ENCODE results near the gene CGB2. TPM values are rescaled to one million over a fixed set of nuclear protein-coding genes. Genes with fewer than 3 reads are reported as not detected.
"Not testable (repeated sequence)": the region's sequence is repeated elsewhere in the genome, so short reads cannot be mapped to it uniquely, and the experiment has no call there.

CGB2 gene
- total RNA-seq: not detected

DNA sequence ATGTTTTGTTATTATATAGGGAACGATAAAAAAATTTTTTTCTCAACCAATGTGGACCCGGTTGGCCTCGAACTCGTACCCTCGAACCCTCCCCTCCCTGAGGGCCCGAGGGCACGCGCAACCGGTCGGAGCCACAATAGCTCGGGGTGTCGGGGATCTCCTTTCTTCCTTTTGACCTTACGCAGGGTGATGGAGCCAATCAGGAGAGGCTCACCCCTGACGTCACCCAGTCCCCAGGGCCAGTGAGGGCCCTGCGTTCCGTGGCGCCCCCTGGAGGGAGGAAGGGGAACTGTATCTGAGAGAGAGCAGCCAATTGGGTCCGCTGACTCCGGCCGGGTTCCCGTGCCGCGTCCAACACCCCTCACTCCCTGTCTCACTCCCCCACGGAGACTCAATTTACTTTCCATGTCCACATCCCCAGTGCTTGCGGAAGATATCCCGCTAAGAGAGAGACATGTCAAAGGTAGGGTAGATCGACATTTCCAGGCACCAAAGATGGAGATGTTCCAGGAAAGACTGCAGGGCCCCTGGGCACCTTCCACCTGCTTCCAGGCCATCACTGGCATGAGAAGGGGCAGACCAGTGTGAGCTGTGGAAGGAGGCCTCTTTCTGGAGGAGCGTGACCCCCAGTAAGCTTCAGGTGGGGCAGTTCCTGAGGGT lies at the start of gene CGB2:
Gene CGB2, plus strand, starts transcription at position 249 of the 660 bp plus-strand sequence. Its CDS starts 206 bp downstream, at position 455.
- H3K27me3 ChIP-seq: peaks cover 19% of the 10 kb centered on the region
- WGBS, 2 donors (ENCODE audit: low coverage in 1 of 2): 5 to 26% methylated on average over 8 to 13 of the region's 28 CpGs
- not testable (repeated sequence) for H3K4me3 ChIP-seq, ATAC-seq, H3K4me1 ChIP-seq, H3K27ac ChIP-seq, H3K9me3 ChIP-seq, H3K36me3 ChIP-seq
- TF ChIP-seq, protein P1, sequence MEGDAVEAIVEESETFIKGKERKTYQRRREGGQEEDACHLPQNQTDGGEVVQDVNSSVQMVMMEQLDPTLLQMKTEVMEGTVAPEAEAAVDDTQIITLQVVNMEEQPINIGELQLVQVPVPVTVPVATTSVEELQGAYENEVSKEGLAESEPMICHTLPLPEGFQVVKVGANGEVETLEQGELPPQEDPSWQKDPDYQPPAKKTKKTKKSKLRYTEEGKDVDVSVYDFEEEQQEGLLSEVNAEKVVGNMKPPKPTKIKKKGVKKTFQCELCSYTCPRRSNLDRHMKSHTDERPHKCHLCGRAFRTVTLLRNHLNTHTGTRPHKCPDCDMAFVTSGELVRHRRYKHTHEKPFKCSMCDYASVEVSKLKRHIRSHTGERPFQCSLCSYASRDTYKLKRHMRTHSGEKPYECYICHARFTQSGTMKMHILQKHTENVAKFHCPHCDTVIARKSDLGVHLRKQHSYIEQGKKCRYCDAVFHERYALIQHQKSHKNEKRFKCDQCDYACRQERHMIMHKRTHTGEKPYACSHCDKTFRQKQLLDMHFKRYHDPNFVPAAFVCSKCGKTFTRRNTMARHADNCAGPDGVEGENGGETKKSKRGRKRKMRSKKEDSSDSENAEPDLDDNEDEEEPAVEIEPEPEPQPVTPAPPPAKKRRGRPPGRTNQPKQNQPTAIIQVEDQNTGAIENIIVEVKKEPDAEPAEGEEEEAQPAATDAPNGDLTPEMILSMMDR (IDR thresholded peaks at IDR 0.05): peak in 2 of 4 experiments; percentile 18 to 20

DNA sequence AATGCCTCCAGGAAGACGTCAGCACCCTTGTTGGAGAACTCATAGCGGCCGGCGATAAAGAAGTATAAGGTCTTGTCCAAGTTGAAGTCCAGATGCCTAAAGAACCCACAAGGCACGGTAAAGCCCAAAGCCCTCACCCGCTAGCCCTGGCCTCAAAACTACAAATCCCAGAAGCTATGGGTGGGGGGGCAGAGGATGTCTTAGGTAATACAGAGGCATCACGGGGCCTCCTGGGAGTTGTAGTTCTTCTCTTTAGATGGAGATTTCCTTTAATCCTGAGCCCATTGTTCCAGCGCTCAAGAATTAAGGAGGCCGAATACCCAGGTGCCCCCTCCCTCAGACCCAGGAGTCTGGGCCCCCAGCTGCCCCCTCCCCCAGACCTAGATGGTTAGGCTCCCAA lies 49.4 kb upstream of the CGB2 start:
- no peak for TF ChIP-seq POLR2AphosphoS5 (IDR thresholded peaks at IDR 0.05)
- TF ChIP-seq POLR2A (IDR thresholded peaks at IDR 0.05): no peak
- TF ChIP-seq EP300 (IDR thresholded peaks at IDR 0.05): no peak
- TF ChIP-seq, protein P1 (IDR thresholded peaks at IDR 0.05): no peak
- no peaks in the 10 kb centered on the region for H3K27me3 ChIP-seq
- no peak overlapping the region for H3K27ac ChIP-seq
- 74% methylated on average over 6 of the region's 9 CpGs; no CpG with 5 or more reads in 1 of the 2 donors for WGBS, 2 donors (ENCODE audit: low coverage in 1 of 2)
- H3K4me3 ChIP-seq: no peak overlapping the region
- H3K9me3 ChIP-seq: no peaks in the 10 kb centered on the region
- ATAC-seq: no peak
- peaks cover 0 to 23% (median 4%) of the 10 kb centered on the region in 3 donors for H3K4me1 ChIP-seq
- peaks cover 0 to 84% of the 10 kb centered on the region in 2 donors for H3K36me3 ChIP-seq

DNA sequence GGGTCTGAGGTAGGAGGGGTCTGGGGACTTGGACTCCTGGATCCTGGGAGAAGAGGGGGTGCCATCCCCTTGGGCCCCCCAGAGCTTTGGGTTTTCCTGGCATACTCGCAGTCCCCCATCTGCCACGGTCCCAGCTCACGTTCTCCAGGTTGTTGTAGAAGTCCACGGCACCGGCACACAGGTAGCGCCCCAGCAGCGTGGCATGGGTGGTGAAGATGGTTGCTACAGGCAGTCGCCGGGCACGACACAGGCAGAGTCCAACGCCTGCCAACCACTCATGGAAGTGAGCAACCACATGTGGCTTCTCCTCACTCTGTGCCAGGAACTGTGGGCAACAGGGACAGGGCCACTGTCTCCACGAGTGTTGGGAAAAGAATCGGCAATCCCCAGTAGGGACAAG lies 46.0 kb upstream of the CGB2 start:
- TF ChIP-seq POLR2AphosphoS5 (IDR thresholded peaks at IDR 0.05) (no peak), POLR2A (IDR thresholded peaks at IDR 0.05) (no peak), EP300 (IDR thresholded peaks at IDR 0.05) (no peak)
- TF ChIP-seq, protein P1 (IDR thresholded peaks at IDR 0.05): no peak
- no peak for ATAC-seq

DNA sequence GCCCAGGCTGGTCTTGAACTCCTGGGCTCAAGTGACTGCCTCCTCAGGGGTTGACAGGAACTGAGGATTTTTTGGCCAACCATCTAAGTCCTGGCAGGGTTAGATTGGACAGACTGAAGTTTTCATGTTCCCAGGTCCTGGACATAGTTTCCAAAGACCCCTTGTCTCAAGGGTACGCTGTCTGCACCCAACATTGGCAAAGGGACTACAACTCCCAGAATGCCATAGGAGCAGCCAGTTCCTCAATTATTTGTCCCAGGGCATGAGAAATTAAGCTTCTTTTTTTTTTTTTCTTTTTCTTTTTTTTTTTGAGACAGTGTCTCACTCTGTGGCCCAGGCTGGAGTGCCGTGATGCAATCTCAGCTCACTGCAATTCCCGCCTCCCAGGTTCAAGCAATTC lies 45.5 kb upstream of the CGB2 start:
- WGBS, 2 donors (ENCODE audit: low coverage in 1 of 2): 100% methylated on average over 1 of the region's 3 CpGs
- ATAC-seq: no peak

More for the DNA sequence above, 46.0 kb upstream of the CGB2 start:
- H3K4me1 ChIP-seq: peaks cover 0 to 12% (median 6%) of the 10 kb centered on the region in 3 donors
- H3K27me3 ChIP-seq: no peaks in the 10 kb centered on the region
- 100% methylated on average over 4 of the region's 13 CpGs; no CpG with 5 or more reads in 1 of the 2 donors for WGBS, 2 donors (ENCODE audit: low coverage in 1 of 2)
- no peak overlapping the region for H3K4me3 ChIP-seq
- H3K36me3 ChIP-seq: peaks cover 0 to 97% of the 10 kb centered on the region in 2 donors
- peak overlapping the region in 1 of 4 donors; percentile 19 for H3K27ac ChIP-seq
- no peaks in the 10 kb centered on the region for H3K9me3 ChIP-seq

More for the DNA sequence above, 45.5 kb upstream of the CGB2 start:
- Histone ChIP-seq H3K36me3 (peaks cover 0 to 97% of the 10 kb centered on the region in 2 donors), H3K4me1 (peaks cover 0 to 17% (median 11%) of the 10 kb centered on the region in 3 donors), H3K4me3 (no peak overlapping the region), H3K27me3 (no peaks in the 10 kb centered on the region), H3K27ac (peak overlapping the region in 1 of 4 donors; percentile 19), H3K9me3 (no peaks in the 10 kb centered on the region)
- TF ChIP-seq POLR2AphosphoS5 (IDR thresholded peaks at IDR 0.05): no peak
- no peak for TF ChIP-seq EP300 (IDR thresholded peaks at IDR 0.05)
- TF ChIP-seq, protein P1 (IDR thresholded peaks at IDR 0.05): no peak
- TF ChIP-seq POLR2A (IDR thresholded peaks at IDR 0.05): no peak
